ENCODE measurements around the gene TDRD3. TPM values are rescaled to one million over a fixed set of nuclear protein-coding genes. Genes with fewer than 3 reads are reported as not detected.

The TDRD3 gene
- total RNA-seq, 4 donors from 2014 or later, result 27.2 to 130 (median 32.8) TPM

DNA sequence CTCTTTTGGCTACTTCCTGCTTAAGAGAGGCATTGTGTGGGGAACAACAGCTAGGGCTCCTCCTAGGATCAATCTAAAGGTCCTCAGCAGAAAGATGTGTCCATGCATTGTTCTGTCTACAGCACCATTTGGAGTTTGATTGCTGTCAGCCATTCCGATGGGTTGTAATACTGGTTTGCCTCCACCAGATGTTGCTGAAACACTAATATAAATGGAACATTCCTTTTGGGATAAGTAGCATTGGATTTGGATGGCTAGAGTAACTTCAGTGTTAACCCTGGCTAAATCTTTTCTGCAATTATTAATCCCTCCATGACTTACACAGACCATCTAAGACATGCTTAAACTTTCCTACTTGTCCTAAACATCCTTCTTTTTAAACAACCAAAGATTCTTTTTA, 104.2 kb downstream of the TDRD3 start:
- TF ChIP-seq, protein P1, sequence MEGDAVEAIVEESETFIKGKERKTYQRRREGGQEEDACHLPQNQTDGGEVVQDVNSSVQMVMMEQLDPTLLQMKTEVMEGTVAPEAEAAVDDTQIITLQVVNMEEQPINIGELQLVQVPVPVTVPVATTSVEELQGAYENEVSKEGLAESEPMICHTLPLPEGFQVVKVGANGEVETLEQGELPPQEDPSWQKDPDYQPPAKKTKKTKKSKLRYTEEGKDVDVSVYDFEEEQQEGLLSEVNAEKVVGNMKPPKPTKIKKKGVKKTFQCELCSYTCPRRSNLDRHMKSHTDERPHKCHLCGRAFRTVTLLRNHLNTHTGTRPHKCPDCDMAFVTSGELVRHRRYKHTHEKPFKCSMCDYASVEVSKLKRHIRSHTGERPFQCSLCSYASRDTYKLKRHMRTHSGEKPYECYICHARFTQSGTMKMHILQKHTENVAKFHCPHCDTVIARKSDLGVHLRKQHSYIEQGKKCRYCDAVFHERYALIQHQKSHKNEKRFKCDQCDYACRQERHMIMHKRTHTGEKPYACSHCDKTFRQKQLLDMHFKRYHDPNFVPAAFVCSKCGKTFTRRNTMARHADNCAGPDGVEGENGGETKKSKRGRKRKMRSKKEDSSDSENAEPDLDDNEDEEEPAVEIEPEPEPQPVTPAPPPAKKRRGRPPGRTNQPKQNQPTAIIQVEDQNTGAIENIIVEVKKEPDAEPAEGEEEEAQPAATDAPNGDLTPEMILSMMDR (IDR thresholded peaks at IDR 0.05; ENCODE audit: low read depth), result no peak

DNA sequence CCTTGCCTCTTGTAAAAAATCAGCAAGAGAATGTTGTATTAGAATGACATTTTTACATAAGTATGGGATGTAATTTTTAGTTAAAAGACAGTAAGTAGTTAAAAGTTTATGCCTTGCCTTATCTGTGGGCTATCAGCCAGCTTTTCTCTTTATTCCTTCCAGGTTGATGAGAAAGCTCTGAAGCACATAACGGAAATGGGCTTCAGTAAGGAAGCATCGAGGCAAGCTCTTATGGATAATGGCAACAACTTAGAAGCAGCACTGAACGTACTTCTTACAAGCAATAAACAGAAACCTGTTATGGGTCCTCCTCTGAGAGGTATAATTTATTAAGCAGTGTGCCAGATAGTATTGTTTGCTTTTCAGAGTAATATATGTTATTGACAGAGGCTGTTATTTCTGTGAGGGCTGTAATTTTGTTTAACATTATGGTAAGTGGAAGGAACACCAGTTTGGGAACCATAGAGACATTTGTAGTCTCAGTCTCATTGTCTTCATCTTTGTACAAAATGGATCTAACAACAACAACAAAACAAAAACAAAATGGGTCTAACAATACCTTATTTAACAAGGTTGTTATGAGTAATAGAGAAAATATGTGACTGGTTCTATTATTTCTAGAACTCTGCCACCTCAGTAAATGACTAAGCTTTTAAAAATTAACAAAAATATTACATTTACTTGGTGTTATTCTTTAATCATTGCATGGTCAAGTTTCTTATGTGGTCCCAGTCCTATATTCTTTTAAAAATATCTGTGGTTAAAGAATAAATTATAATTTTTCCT, 112.8 kb downstream of the TDRD3 start:
- TF ChIP-seq, protein P1 (IDR thresholded peaks at IDR 0.05; ENCODE audit: low read depth), result no peak

GRCh38 chr13:60511637-60512036, 114.6 kb downstream of the TDRD3 start:
- TF ChIP-seq, protein P1 (IDR thresholded peaks at IDR 0.05; ENCODE audit: low read depth), result no peak

DNA sequence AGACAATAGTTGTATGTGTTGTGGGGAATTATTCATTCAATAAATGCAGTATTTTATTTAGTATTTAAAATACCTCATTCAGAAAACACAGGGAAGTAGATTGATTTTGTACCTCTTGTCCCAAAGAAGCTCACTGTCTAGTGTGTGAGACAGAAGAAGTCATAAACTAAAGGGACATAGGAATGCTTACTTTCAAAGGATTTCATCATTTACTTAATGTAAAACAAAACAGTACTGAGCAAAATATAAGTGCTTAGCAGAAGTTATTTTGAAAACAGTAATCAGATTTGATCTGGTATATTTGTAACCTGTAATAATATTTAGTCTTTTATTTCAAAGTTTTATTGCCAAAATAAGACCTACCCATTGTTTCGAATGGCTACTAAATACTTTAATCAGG, 117.9 kb downstream of the TDRD3 start:
- TF ChIP-seq, protein P1 (IDR thresholded peaks at IDR 0.05; ENCODE audit: low read depth), result no peak

- TF ChIP-seq, protein P1 (IDR thresholded peaks at IDR 0.05; ENCODE audit: low read depth), result no peak
Measured at GRCh38 chr13:60519496-60519895, 122.5 kb downstream of the TDRD3 start.

GRCh38 chr13:60520902-60521569, 124.0 kb downstream of the TDRD3 start:
- TF ChIP-seq, protein P1 (IDR thresholded peaks at IDR 0.05; ENCODE audit: low read depth), result no peak

- TF ChIP-seq, protein P1 (IDR thresholded peaks at IDR 0.05; ENCODE audit: low read depth), result no peak
Measured at GRCh38 chr13:60538566-60538965, 141.5 kb downstream of the TDRD3 start.
